Skin of body (tissue), 3 donors: ENCODE data around the gene MUC5B. TPM values are rescaled to one million over a fixed set of nuclear protein-coding genes. Genes with fewer than 3 reads are reported as not detected.

Experiments used
- DNase-seq: peaks from one replicate; lab custom pipeline; 2025; lab: John Stamatoyannopoulos, UW
- small RNA-seq: library from RNA; depleted of rRNA; stranded (forward); fragments of <200 nt; gene quantifications from one replicate; pipeline ENCODE3, GENCODE V24; 2014; ENCODE audit warnings: low replicate concordance
- total RNA-seq: library from RNA; depleted of rRNA; stranded (reverse); fragments of >200 nt; gene quantifications from one replicate; pipeline ENCODE4 v1.2.3, GENCODE V29; 2014

Gene MUC5B
- total RNA-seq, 1 donor from 2014 or later: 0.30 TPM

DNA sequence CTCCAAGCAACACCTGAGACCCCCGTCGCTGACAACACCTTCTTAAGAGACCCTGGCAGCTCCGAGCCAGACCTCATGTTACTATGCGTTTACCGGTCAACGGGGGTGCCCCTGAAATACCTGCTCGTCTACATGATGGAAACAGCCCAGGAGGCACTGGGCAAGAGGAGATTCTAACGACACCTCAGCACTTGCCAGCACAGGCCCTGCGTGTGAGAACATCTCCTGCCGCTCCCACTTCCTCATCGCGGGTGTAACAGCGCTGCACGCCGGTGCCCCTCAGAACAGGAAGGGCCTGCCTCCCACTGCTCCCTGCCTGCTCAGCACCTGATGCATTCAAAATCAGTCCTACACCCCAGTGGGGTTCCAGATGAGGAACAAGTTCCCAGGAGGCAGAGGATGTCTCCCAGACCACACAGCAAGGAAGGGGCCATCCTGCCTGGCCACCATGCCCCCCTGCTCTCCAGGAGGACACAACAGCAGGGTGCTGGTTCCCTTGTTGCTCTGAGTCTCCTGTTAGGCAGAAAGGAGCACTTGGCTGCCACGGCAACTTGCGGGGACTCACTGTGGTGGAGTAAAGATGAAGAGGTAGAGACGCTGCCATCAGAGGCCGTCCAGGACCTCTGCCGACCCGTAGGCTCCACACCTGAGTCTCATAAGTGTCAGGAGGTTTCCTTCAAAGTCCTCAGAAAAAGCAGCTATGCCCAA lies 84.5 kb downstream of the MUC5B start:
- DNase-seq: no peak

DNA sequence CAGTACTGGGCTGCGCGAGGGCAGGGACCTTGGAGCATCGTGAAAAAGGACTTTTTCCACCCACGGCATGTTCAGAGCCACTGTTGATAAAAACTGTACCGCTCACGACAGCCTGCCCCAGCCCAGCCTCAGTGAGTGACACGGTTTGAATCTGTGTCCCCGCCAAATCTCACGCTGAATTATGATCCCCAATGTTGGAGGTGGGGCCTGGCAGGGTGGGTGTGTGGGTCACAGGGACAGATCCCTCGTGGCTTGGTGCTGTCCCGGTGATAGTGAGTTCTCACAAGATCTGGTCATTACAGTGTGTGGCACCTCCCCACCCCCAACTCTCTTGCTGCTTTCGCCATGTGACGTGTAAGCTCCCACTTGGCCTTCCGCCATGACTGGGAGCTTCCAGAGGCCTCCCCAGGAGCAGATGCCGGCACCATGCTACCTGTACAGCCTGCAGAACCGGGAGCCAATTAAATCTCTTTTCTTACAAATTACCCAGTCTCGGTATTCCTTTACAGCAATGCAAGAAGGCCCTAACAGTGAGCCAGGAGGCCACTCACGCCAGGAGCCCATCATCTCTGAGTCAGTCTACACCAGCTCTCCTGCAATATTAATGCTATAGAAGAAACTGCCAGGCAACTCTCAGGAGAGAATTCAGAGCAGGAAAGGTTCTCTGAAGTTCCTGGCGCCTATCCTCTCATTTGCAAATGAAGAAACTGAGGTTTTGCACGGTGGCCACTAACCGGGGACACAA lies 85.3 kb downstream of the MUC5B start:
- DNase-seq: no peak

DNA sequence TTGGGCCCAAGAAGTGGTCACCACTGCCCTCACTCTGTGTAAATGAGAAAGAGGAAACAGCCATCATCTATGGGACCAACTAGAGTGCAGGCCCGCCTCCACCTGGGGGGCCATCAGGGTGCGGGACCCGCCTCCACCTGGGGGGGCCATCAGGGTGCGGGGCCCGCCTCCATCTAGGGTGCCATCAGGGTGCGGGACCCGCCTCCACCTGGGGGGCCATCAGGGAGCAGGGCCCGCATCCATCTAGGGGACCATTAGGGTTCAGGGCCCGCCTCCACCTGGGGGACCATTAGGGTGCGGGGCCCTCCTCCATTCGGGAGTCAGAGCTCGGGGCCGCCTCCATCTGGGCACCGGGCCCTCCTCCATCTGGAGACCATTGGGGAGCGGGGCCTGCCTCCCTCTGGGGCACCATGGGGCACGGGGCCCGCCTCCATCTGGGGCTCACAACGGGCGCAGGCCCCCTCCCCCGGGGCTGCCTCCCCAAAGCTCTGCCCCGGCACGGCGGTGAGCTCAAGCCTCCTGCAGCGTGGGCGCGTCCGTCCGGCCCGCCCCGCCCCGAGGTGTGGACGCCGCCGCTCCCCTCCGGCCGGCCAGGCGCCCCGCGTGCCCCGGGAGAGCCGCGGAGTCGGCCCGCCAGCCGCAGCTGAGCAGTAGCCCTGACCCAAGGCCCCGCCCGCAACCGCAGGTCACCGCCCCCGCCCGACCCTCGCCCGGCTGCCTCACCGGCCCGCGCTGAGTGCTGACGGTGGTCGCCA lies 86.1 kb downstream of the MUC5B start:
- peak; percentile 8 for DNase-seq

DNA sequence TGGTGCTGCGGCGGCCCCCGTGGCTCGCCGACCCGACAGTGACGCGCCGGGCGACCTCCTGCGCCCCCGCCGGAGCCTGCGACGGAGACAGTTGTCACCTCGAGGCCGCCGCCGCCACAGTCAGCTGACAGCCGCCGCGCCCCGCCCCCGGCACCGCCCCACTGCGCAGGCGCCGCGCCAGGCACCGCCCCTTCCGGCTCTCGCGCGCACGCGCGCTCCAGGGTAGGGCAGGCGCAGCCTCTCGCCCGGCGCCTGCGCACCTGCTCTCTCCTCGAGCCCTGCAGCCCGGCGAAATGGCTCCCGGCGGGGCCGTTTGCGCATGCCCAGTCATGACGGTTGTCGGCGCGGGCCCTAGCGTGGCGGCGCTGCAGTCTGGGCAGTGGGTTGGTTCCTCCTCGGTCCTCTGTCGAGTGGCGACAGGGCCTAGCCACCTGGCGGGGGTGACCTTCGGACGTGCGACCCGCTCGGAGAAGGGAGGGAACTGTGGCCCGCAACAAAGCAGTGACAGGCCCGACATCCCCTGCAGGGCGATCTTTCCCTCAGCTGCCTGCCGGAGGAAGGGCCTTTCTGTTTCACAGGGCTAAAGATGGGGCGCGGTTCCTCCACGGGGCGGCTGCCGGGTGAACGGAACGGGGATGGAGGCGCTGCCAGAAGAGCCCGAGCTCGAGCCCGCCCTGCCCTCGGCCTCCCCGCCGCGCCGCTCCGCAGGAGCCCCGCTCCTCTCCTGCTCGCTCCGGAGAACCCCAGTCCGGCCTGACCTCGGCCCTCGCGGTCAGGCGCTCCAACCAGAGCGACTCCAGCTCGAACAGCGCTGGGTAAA lies 86.8 kb downstream of the MUC5B start, which contains the start of gene TOLLIP:
TSS of gene TOLLIP (minus strand) at position 135 of the 820 bp plus-strand sequence. CDS start at position 1, 134 bp downstream.
- DNase-seq: peak; percentile 92

DNA sequence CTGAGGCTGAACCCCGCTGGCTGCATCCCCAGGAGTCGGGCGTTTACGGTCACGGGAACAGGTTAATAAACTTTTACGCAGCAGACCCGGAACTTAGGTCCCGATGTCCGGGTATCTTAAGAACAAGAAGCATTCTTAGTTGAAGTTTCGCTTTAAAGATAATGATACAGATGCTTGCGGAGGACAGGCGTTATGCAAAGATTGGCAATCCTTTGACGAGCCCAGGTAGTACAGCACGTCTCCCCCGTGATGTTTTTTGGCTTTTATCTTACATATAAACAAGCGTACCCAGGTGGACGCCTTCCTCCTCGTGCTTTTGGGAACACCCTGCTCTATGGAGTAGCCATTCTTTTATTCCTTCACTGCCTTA lies 87.4 kb downstream of the MUC5B start:
- no peak for DNase-seq

DNA sequence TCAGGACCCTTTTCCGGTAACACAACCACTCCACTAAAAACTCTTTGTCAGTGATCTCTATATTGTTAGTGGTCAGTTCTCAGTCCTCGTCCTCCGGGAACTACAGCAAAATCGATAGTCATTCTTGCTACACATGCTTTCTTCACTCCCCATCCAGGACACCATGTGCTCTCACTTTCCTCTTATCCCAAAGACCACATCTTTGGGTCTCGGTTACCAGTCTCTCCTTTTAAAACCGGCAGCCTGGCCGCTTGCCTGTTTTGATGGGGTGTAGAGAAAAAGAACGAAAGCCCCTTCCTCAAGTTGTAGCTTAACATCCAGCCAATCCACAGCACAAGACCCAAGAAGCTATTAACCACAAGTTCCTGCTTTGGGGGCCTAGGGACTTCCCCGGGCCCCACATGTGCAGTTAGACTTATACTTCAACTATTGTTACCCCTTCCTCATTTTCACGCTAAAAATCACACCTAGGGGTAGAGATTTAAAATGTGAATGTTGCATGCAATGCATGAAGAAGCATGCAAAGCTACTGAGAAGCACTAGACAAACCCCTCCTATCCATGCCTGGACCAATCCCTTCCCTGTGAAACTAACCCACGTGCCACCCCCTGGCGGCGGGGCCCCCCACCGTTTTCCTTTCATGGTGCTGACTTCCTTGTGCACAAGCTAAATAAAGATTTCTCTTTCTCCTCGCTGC lies 88.1 kb downstream of the MUC5B start:
- DNase-seq: no peak

Small RNAs within 50 kb of the gene (small RNA-seq; reads per million reads assigned to genes)
- not detected for gene MIR6744

Other genes starting within 250 kb of the MUC5B start
- gene MUC6, start 186.3 kb upstream of the MUC5B start, total RNA-seq: under 0.01 TPM
- gene MUC2, start 148.2 kb upstream of the MUC5B start, total RNA-seq: under 0.01 TPM
- 0.39 TPM for gene MUC5AC, start 65.1 kb upstream of the MUC5B start, total RNA-seq
- 20.9 TPM for gene TOLLIP, start 86.6 kb downstream of the MUC5B start, total RNA-seq
- gene BRSK2, start 166.9 kb downstream of the MUC5B start, total RNA-seq: 0.59 TPM